Neural cell (in vitro differentiated cells): ENCODE data around the gene ELK3. TPM values are rescaled to one million over a fixed set of nuclear protein-coding genes. Genes with fewer than 3 reads are reported as not detected.

ENCODE experiments used
- H2AFZ ChIP-seq: fragments of 200-600, 300-800 bp; sonication (generic), shearing (Covaris generic); 2 replicates; pipeline ENCODE4 v1.6.0; 2014; ENCODE audit warnings: low read depth, mild to moderate bottlenecking, antibody characterized with exemption, low read length, moderate library complexity
- H3F3A ChIP-seq: fragments of 200-600 bp; shearing (Covaris generic); 2 replicates; pipeline ENCODE4 v1.6.1; 2016; ENCODE audit warnings: mild to moderate bottlenecking, moderate library complexity, mixed read lengths, antibody characterized with exemption, low read length; ENCODE audit not compliant: insufficient read depth, poor library complexity, severe bottlenecking
- H3K27ac ChIP-seq: fragments of 200-600, 300-800 bp; sonication (generic), shearing (Covaris generic); 2 replicates; pipeline ENCODE4 v1.5.1; 2014; ENCODE audit warnings: mild to moderate bottlenecking, low read length, moderate library complexity
- H3K27me3 ChIP-seq: fragments of 300-800, 200-600 bp; sonication (generic), shearing (Covaris generic); 2 replicates; pipeline ENCODE4 v1.6.0; 2014; ENCODE audit warnings: mild to moderate bottlenecking, low read depth, low read length, moderate library complexity; ENCODE audit not compliant: insufficient read depth
- H3K36me3 ChIP-seq: fragments of 300-800, 200-600 bp; sonication (generic), shearing (Covaris generic); 2 replicates; pipeline ENCODE4 v1.5.1; 2014; ENCODE audit warnings: mild to moderate bottlenecking, antibody characterized with exemption, low read length, moderate library complexity; ENCODE audit not compliant: insufficient read depth
- H3K4me2 ChIP-seq: fragments of 300-800, 200-600 bp; sonication (generic), shearing (Covaris generic); 2 replicates; pipeline ENCODE4 v1.6.0; 2014; ENCODE audit warnings: mild to moderate bottlenecking, low read length
- H3K4me3 ChIP-seq: fragments of 300-800, 200-600 bp; sonication (generic), shearing (Covaris generic); 2 replicates; pipeline ENCODE4 v1.5.1; 2014; ENCODE audit warnings: mild to moderate bottlenecking, low read length, moderate library complexity
- H3K79me2 ChIP-seq: fragments of 200-600 bp; shearing (Covaris generic); replicated peaks from 2 replicates; pipeline ENCODE4 v1.6.0; 2014; ENCODE audit warnings: mild to moderate bottlenecking, low read length, moderate library complexity; ENCODE audit not compliant: insufficient read depth
- H3K9ac ChIP-seq: fragments of 300-800, 200-600 bp; sonication (generic), shearing (Covaris generic); 2 replicates; pipeline ENCODE4 v1.6.1; 2016; ENCODE audit warnings: mild to moderate bottlenecking, low read length, mixed read lengths
- H3K9me2 ChIP-seq: fragments of 200-600 bp; shearing (Covaris generic); 2 replicates; pipeline ENCODE4 v1.6.1; 2016; ENCODE audit warnings: mild to moderate bottlenecking, low read length, mixed read lengths; ENCODE audit not compliant: insufficient read depth
- H3K9me3 ChIP-seq: fragments of 200-600, 300-800 bp; sonication (generic), shearing (Covaris generic); 2 replicates; pipeline ENCODE4 v1.6.1; 2016; ENCODE audit warnings: mild to moderate bottlenecking, mixed run types, low read length, moderate library complexity, mixed read lengths
- H4K20me1 ChIP-seq: fragments of 200-600 bp; shearing (Covaris generic); 2 replicates; pipeline ENCODE4 v1.6.1; 2016; ENCODE audit warnings: mild to moderate bottlenecking, mixed run types; ENCODE audit not compliant: insufficient read depth
- CTCF ChIP-seq: fragments of 450-650 bp; IDR thresholded peaks from 2 replicates; pipeline ENCODE4 v1.5.1; 2014; ENCODE audit warnings: antibody characterized with exemption, mild to moderate bottlenecking, moderate library complexity; ENCODE audit not compliant: poor library complexity, severe bottlenecking
- EP300 ChIP-seq: fragments of 450-650 bp; conservative IDR thresholded peaks from 2 replicates; pipeline ENCODE4 v1.6.1; 2014; ENCODE audit warnings: antibody characterized with exemption, mild to moderate bottlenecking, moderate library complexity; ENCODE audit not compliant: poor library complexity, severe bottlenecking
- EZH2 ChIP-seq: fragments of 200-600, 300-800 bp; shearing (Covaris generic), sonication (generic); IDR thresholded peaks from 2 replicates; pipeline ENCODE4 v1.6.1; 2014; ENCODE audit warnings: antibody characterized with exemption, low read length, borderline replicate concordance, mild to moderate bottlenecking; ENCODE audit not compliant: insufficient read depth, poor library complexity, severe bottlenecking
- MXI1 ChIP-seq: fragments of 450-650 bp; conservative IDR thresholded peaks from 2 replicates; pipeline ENCODE4 v1.6.1; 2014; ENCODE audit warnings: antibody characterized with exemption, mild to moderate bottlenecking; ENCODE audit not compliant: poor library complexity, severe bottlenecking
- POLR2AphosphoS5 ChIP-seq: IDR thresholded peaks from 2 replicates; pipeline ENCODE4 v1.6.1; 2012
- RAD21 ChIP-seq: fragments of 450-650 bp; conservative IDR thresholded peaks from 2 replicates; pipeline ENCODE4 v1.6.1; 2014; ENCODE audit warnings: antibody characterized with exemption, mild to moderate bottlenecking, moderate library complexity
- REST ChIP-seq: IDR thresholded peaks from 2 replicates; pipeline ENCODE4 v1.6.1; 2012; ENCODE audit warnings: borderline replicate concordance
- SMC3 ChIP-seq: fragments of 450-650 bp; conservative IDR thresholded peaks from 2 replicates; pipeline ENCODE4 v1.6.1; 2014; ENCODE audit warnings: antibody characterized with exemption, mild to moderate bottlenecking, moderate library complexity; ENCODE audit not compliant: poor library complexity
- TAF1 ChIP-seq: IDR thresholded peaks from 2 replicates; pipeline ENCODE4 v1.6.1; 2012; ENCODE audit warnings: low read depth
- polyA plus RNA-seq: library from polyadenylated mRNA; depleted of rRNA; stranded (reverse); fragments of >200 nt; gene quantifications from 2 replicates; pipeline ENCODE4 v1.2.3, GENCODE V29; 2014

The ELK3 gene
- polyA plus RNA-seq, 1 donor from 2014 or later = 0.10 TPM

- Histone ChIP-seq H3K4me3 (no peak overlapping the region), H3K9me2 (no peaks in the 10 kb centered on the region), H3K9ac (no peak overlapping the region), H3K4me2 (no peak overlapping the region), H2AFZ (no peak overlapping the region), H3K27ac (no peak overlapping the region), H3K27me3 (no peaks in the 10 kb centered on the region), H3K36me3 (no peaks in the 10 kb centered on the region), H4K20me1 (no peaks in the 10 kb centered on the region), H3K9me3 (no peaks in the 10 kb centered on the region), H3F3A (peaks cover 3% of the 10 kb centered on the region), H3K79me2 (no peaks in the 10 kb centered on the region)
- no peak for TF ChIP-seq MXI1
- no peak for TF ChIP-seq REST
- no peak for TF ChIP-seq RAD21
- no peak for TF ChIP-seq POLR2AphosphoS5
- no peak for TF ChIP-seq EP300
- no peak for TF ChIP-seq TAF1
- TF ChIP-seq CTCF = no peak
- TF ChIP-seq EZH2 = no peak
- no peak for TF ChIP-seq SMC3
These were observed 111.5 kb downstream of the ELK3 start for GRCh38 chr12:96305665-96306064.

- H3K4me2 ChIP-seq = no peak overlapping the region
- H3F3A ChIP-seq = peaks cover 3% of the 10 kb centered on the region
- no peaks in the 10 kb centered on the region for H3K36me3 ChIP-seq
- no peak overlapping the region for H3K9ac ChIP-seq
- H3K9me2 ChIP-seq = no peaks in the 10 kb centered on the region
- H4K20me1 ChIP-seq = no peaks in the 10 kb centered on the region
- TF ChIP-seq EZH2 (no peak), MXI1 (no peak), POLR2AphosphoS5 (no peak), RAD21 (no peak), CTCF (no peak), EP300 (no peak), TAF1 (no peak), REST (no peak), SMC3 (no peak)
- no peaks in the 10 kb centered on the region for H3K9me3 ChIP-seq
- no peak overlapping the region for H2AFZ ChIP-seq
- peaks cover 6% of the 10 kb centered on the region for H3K79me2 ChIP-seq
- no peak overlapping the region for H3K4me3 ChIP-seq
- H3K27me3 ChIP-seq = no peaks in the 10 kb centered on the region
- H3K27ac ChIP-seq = no peak overlapping the region
These were observed 114.7 kb downstream of the ELK3 start for GRCh38 chr12:96308881-96309280.
